Activated CD4-positive, alpha-beta T cell treated with anti-CD3 and anti-CD28 coated beads for 48 hours (primary cell): ENCODE measurements around the gene IGSF21.

Experiments used
- DNase-seq: peaks from one replicate; pipeline ENCODE4 v3.0.0-alpha.2; 2020

Gene IGSF21

DNA sequence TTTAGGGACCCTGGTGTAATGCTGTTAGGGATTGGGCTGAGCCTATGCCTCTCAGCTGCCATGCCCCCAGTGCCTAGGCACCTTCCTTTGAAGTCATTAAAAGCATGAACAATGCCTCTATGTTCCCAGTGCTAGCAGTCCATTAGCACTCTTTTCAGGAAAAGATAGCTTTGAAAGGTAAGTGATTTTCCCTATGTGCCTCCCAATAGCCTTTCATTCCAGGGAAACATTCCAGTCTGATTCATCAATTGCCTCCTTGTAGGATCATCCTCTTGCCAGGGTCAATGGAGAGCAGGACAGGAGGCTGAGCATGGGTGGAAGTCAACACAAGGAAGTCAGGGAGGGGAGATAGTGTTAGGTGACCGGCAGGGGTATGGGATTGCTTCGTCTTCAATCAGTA, 8.6 kb upstream of the IGSF21 start:
- no peak for DNase-seq

DNA sequence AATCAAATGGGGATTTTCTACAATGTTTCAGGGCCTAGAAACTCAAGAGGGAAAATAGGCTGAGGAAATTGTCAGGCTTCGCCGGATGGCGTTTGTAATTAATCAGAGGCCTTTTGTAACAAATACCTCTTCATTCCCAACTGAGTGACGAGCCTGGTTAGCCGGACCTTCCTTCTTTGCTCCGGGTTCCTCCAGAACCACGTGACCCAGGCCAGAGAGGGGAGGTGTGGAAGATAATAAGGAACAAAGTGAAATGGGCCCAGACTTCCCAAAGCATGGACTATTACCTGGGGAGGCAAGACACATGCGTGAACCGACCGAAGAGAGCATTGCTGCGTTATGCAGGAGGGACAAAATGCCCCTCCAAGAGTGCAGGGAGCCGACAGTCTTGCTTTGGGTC, 7.5 kb upstream of the IGSF21 start:
- no peak for DNase-seq

DNA sequence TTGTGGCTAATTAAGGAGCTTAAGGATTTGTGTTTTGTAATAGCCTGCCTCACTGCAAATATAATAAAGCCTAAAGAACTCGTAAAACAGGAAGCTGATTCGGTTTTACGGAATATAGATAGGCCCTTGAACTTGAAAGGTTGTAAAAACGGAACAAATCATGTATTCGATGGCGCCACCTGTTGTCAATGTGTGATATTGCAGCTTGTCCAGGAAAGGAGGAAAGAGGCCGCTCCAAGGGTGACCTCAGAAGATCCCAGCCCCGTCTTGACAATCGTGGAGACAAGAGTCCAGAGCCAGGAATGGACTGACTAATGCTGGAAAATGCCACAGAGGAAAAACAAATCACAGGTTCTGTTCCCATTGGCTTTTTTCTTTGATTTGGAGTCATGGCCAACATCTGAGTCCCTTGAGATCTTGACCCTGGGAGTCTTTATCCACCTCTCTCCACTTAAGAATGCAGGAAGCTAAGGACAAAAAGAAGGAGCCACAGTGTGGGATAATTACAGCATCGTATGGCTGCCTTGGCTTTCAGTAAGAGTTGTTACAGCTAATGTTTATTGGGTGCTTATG, 7.0 kb upstream of the IGSF21 start:
- DNase-seq = peak; percentile 68

DNA sequence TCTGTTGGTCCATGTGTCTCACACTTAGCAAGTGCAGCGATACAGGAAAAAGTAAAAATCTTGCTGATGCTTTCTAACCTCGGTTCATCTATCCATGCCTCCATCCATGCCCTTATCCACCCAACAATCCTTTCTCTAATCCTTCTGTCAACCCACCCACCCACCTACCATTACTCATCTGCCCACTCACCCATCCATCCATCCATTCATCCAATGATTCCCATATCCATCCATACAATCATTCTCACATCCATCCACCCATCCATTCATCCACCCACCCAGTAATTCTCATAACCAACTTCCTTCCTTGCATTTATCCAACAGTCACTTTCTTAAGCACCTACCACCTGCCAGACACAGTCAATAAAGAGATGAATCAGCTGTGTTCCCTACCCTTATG, 6.1 kb upstream of the IGSF21 start:
- DNase-seq = no peak

DNA sequence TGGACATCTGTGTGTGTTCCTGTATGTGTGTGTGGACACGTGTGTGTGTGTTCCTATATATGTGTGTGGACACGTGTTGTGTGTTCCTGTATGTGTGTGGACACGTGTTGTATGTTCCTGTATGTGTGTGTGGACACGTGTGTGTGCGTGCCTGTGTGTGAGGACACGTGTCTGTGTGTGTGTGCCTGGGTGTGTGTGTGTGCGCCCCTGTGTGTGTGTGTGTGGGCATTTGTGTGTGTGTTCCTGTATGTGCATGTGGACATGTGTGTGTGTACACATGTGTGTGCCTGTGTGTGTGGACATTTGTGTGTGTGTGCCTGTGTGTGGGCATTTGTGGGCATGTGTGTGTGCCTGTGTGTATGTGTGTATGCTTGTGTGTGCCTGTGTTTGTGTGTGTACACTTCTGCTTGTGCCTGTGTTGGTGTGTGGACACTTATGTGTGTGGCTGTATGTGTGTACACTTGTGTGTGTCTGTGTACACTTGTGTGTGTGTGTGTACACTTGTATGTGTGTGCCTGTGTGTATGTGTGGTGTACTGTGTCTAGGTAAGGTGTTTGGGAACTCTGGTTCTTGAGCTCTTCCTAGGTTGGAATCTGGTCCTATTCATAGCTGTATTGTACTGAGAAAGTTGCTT, 3.7 kb upstream of the IGSF21 start:
- no peak for DNase-seq

DNA sequence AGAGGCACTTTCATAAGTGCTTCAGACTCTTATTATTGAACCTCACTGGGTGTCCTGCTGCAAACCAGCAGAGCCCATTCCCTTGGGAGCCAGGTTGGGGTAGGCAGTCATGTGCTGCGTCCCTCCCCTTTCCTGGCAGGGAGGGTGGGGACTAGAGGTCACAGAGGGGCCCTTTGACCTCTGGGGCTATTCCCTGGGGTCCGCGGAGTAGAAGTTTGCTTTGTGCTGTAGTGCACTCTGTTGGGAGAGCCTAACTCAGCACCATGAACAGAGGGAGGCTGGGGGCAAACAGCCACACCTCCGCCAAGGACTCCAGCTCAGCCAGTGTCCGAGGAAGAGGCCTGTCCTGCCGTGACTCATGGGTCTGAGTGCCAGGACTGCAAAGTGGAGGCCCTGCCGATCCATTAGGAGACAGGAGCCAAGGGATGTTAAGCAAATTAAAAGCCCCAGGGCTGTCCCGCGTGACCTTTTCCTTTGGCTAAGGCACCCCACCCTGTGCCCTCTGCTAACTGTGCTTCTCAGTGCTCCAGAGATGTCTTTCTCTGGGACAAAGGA, 3.0 kb upstream of the IGSF21 start:
- DNase-seq = no peak

DNA sequence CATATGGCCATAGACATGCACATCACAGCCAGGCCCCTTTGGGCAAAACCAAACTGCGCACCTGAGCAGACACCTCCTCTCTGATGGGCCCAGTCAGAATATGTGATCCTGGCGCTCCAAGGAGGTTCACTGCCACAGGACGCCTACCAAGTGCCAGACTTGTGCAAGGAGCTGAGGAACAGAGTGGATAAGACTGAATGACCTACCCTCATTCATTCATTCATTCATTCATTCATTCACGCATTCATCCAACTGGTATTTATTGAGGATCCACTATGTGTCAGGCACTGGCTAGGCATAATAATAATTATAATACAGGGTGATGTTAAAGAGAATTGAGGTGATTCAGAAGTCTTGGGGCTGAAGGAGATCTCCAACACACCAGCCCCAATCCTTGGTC, 2.4 kb upstream of the IGSF21 start:
- DNase-seq = no peak

DNA sequence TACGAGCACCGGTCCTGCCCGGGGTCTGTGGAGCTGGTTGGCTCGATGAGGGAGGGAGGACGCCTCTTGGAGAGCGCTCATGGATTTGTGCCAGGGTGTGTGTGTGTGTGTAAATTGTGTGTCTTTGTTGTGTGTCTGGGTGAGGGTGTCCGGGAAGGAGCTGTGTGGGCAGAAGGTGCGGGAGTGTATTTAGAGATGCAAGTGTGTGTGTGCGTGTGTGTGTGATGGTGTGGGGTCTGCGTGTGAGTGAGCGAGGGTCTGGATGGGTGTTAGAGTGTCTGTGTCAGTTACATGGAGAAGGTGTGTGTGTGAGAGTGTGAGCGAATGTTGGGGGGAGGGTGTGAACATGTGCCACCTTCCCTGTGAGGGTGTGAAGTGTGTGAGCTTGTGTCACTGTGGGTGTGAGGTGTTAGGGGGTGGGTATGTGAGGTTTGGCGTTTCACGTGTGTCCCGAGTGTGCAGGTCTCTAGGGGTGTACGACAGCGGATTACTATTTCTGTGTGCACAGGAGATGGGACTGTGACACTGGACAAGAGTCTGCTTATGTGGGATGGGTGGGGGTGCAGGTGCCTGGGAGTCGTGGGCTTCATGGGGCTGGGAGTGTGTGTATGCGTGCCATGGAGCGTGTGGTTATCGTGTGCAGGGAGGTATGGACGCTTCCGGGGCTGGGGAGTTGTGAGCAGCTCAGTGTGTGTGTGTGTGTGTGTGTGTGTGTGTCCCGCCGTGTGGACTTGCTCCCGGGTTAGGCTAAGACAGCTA, 880 bp downstream of the IGSF21 start:
- DNase-seq = no peak

DNA sequence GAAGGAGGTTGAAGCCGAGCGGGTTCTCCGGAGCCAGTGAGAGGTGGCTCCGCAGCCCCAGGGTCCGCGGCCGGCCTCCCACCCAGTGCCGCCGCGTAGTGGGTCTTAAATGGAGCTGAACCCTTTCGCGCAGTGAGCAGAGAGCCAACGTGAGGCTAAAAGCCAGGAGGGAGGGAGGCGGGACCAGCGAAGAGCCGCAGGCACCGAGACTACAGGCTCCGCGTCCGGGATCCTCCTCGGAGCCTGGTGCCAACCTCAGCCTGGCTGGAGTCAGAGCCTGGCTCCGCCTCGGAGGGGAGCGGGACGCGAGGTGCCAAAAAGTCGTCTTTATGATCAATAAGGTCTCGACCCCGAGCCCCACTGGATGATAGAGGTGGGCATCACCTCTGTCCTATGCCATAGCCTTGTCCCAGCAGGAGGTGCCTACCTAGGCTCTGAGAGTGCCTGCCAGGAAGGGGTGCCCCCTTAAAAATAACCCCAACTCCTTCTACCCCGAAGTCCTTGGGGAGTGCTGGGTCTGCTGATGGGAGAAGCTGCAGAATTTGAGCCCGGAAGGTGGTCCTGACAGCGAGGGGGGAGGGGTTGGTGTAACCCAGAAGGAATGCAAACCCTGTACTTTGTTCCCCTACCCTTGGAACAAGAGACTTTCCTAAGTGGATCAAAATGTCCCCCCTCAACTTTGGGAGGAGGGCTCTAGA, 1.6 kb downstream of the IGSF21 start:
- DNase-seq = no peak

DNA sequence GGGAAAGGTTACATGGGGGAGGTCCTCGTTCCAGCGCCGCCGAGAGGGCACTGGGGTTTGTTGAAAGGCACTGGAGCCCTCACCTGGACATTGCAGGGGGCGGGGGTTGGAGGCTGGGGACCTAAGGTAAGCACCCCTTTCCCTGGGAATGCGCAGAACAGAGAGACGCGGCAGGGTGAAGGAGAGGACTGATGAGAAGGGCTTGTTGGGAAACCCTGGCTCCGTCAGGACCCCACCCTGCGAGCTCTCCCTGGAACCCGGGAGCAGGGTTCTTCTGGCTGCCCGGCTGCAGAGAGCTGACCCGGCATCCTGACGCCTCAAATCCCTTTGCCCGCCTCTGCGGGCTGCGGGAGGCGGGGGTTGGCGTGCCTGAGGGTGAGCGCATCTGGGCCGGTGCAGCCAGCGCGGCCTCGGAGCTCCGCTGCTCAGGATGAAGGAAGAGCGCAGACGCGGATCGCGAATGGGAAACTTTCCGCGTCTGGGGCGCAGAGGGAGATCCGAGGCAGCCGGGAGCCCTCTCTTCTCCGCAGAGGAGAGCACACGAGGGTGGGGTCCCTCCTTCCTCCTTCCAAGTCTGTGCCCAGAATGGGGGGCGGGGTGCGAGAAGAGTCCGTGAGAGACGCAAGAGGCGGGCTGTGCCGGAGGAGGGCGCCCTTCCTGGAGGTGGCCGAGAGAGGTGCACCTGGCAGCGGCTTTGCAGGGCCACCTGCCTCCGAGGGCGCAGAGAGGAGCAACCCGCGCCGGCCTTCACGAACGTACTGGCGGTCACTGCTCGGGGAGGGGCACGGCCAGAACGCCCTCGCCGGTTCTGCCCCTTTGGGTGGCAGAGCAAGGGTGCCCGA, 2.4 kb downstream of the IGSF21 start:
- peak; percentile 61 for DNase-seq

DNA sequence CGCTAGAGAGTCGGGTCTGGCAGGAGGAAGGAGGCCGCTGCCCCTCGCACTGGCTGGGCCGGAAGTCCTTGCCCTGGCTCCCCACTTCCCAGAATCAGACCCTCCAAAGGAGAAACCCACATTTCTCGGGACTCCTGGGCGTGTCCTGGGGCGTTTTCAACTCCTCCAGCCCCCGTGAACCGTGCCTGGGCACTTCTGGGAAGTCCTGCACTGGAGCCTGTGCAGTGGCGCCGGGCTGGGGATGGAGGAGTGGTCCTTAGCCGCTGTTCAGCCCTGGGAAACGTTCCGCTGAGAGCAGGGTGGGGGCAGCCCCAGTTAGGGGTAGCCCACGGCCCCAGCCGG, 3.0 kb downstream of the IGSF21 start:
- DNase-seq = no peak

DNA sequence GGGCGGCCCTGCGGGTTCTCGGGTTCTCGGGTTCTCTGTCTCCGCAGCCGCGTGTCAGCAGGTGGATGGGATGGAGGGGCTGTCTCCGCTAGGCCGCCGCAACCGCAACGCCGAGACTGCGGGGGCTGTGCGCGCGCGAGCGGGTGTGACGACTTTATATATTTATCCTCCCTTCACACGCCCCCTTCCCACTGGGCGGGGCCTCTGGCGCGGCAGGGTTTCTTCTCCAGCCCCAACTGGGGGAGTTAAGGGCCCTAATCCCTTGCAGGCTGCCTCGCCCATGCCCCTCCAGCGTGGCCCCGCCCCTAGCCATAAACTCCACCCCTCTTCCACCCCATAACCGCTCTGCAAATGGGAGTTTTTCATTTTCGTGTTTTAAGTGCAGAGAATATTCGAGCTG, 3.4 kb downstream of the IGSF21 start:
- DNase-seq = peak; percentile 17

DNA sequence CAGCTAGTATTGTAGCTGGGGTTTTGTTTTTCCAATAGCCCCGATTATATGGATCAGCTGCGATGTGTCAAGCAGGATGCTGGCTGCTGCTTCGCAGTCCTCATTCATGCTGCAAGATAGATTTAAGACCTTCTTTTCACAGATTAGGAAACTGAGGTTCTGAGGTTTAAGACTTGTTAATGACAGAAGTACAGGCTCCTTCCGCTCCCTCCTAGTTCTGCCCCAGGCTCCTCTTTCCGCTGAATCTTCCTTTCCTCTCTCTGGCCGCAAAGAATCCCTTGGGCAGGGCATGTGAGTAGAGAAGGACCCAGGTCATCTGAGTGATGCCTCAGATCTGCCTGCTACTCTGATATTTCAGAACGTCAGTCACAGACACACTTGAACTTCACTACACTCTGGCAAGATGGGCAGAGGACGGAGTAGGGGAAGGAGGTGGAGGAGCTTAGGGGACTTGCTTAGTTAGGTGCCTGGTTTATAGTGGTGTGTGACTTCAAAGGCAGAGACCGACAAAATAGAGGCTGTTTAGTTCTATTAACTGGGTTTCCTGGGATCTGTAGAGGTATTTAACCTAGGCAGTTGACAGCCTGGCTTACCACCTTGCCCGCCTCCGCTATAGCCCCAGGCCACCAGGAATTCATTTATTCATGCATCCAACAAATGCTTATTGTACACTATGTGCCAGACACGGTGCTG, 4.2 kb downstream of the IGSF21 start:
- DNase-seq = no peak

DNA sequence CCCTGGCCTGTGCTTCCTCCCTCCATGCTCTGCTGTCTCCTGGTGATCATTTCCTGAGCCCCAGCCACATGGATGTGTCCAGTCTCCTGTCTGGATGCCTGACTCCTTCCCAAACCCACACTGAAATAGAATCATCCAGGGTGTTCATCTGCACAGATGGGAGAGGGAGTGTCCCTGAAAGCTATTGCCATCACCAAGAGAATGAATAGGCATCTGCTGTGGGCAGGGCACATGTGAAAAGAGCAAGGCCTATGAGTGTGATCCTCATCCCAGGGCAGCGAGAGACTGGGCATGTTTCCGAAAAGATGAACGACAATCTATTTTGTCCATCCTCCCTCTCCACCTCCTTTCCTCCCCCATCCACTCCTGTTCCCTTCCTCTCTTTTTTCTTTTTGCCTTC, 5.0 kb downstream of the IGSF21 start:
- no peak for DNase-seq

DNA sequence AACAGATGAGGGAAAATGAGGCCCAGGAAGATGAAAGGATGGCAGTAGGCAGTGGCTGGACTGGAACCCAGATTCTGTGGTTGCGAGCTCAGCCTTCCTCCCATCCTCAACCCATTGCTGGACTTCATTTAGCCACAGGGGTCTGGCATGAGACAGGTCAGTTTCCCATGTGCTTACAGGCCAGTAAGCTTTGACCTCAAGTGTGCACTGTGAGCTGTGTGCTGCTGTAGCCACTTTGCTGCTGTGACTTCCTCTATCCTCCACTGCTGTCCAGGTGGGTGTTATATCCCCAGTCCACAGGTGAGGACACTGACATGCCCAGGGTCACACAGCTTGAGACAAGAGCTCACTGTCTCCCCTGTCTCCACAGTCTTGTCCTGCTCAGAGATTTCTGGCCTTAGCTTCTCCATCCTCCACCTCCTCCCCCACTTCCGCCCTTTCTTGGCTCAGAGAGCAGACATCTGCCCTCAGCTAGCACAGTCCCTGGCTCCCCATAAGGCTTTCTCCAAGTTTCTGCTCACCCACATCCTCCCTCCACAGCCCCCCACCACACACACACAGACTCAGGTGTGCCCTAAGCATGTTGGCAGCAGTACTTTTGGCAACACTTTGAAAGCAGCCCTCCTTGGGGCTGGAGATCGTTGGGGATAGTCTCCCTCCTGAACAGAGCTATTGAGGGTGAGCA, 7.3 kb downstream of the IGSF21 start:
- DNase-seq = no peak

DNA sequence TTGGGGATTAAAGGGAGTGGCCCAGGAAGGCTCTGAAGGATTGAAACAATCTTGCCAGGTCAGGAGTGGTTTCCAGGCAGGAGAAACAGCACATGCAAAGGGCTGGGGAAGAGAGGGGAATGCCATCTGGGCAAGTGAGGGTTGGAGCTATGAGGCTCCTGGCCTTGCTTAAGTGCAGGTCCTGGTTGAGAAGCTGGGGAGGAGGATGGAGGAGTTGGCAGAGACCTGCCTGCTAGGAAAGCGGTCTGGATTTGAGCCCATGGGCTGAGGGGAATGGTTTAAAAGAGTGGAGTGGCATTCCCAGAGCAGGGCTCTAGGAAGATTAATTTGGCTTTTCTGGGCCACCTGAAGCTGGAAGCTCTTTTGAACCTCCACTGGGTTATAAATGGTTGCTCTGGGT, 9.2 kb downstream of the IGSF21 start:
- DNase-seq = no peak

DNA sequence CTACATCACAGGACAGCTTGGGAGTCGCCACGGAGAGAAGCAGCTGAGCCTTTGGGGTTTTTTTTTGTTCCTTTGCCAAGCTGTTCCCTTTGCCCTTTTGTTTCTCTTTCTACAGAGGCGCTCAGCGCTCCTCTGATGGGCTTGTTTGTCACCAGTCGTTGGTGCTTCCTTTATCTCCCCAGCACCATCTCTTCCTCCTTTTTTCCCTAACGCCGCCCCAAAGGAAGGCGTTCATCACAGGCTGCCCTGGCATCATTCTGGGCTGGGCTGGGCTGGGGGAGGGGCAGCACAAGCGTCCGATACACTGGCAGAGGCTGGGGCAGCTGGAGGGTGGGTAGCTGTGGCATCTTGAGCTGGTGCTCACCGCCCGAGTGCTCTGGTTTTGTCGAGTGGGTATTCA, 10.5 kb downstream of the IGSF21 start:
- no peak for DNase-seq

DNA sequence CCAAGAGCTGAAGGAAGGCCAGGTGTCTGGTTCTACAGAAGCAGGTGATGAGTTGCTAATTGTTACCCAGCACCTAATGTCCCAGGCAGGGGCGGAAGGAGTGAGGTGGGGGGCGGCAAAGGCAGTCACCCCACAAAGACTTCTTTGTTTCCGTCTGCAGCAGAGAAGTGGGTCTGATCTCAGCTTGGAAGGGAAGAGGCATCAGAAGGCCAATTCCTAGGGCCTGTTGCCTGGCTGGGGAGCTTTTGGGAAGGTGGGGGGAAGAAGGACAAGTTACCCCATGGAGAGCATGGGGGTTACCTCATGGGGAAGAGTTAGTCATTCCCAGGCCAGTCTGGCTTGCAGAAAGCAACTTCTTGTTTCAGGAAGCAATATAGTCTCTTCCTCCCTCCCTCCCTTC, 10.9 kb downstream of the IGSF21 start:
- no peak for DNase-seq

DNA sequence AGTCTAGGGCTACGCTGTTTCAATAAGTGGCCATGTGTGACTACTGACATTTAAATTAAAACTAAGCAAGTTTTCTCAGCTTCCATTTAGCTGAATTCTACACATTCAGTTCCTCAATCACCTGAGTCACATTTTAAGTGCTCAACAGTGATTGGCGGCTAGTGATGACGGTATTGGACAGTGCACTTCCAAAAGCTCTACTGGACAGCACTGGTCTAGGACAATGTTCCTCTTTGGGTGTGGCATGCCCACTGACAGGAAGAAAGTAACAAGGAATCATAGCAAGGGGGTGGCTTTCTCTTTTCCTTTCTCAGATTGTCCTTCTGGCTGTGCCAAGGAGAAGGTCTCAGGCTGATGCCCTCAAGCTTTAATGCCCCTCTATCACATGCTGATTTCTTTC, 11.7 kb downstream of the IGSF21 start:
- DNase-seq = no peak

DNA sequence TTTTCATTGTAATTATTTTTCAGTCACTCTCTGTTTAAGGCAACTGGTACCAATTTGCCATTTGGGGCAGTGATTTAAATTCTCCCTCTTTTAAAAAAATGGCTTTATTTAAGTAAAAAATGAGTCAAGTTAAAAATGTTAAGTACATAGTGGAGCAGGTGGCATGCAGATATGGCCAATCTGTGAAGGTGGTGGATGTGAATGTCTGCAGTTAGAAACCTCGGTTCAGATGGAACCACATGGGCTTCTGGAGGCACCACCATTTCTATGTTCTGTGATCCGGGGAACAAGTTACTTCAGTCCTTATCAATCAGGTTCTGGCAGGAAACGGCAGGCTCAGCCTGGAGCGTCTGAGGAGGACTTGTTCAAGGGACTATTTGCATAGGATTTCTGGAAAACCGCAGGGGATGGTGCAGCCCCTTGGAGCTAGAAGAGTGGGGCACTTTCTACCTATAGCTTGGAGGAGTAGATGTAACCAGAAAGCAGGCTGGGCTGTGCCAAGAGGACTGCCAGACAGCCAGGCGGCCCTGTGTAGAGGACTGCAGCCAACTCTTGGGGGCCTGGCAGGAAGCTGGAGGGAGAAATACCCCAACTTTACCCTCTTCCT, 12.3 kb downstream of the IGSF21 start:
- no peak for DNase-seq

DNA sequence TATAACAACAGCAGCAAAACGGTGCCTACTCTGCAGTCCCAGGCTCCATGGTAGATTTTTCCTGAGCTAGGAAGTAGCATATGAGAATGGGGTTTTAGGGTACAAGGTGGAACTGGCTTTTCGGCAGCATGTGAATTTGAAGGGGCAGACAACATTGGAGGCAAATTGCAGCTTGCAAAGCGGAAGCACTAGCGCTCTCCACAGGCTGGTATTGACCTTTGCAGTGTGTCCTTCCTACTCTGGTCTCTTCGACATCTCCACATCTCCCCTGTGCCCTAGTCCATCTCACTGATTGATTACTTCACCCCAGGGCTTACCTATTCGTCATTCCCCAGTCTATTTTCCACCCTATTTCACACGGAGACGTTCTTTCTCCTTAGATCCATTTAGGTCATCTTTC, 13.0 kb downstream of the IGSF21 start:
- no peak for DNase-seq
